Neural progenitor cell (in vitro differentiated cells): ENCODE results near the gene MARK3.

Experiments used
- CTCF ChIP-seq: fragments of 200-600 bp; sonication (generic); IDR thresholded peaks from 2 replicates; pipeline ENCODE4 v1.5.1; 2017; ENCODE audit warnings: antibody characterized with exemption, mild to moderate bottlenecking
- EZH2 ChIP-seq: fragments of 200-600 bp; sonication (generic); IDR thresholded peaks from 2 replicates; pipeline ENCODE4 v1.6.1; 2017; ENCODE audit warnings: antibody characterized with exemption, mild to moderate bottlenecking, moderate library complexity

GRCh38 chr14:103395244-103395643 lies 10.0 kb downstream of the MARK3 start:
- TF ChIP-seq CTCF (no peak), EZH2 (no peak)
